Liver (tissue), 3 donors: ENCODE measurements around the gene METTL21C.

ENCODE experiments used
- ATF3 ChIP-seq: IDR thresholded peaks from 2 replicates; pipeline ENCODE4 v1.6.1; 2016; ENCODE audit warnings: antibody characterized with exemption
- CTCF ChIP-seq: fragments of 150-350 bp; IDR thresholded peaks from 2 replicates; pipeline ENCODE4 v1.5.1; 2017; ENCODE audit warnings: improper control_type of control experiment, low read depth, low read length; ENCODE audit not compliant: missing input control
- GABPA ChIP-seq, 2 donors: IDR thresholded peaks in 1 of 2; conservative IDR thresholded peaks in 1 of 2; 2 replicates each; pipeline ENCODE4 v1.6.1; 2016; ENCODE audit warnings: antibody characterized with exemption in 2 of 2, mild to moderate bottlenecking in 1 of 2, moderate library complexity in 1 of 2
- HNF4A ChIP-seq, 2 donors: conservative IDR thresholded peaks; 2 replicates each; pipeline ENCODE4 v1.6.1; 2016; ENCODE audit warnings: antibody characterized with exemption in 2 of 2, mild to moderate bottlenecking in 2 of 2
- JUND ChIP-seq, 2 donors: IDR thresholded peaks; 2 replicates each; pipeline ENCODE4 v1.6.1; 2016; ENCODE audit warnings: antibody characterized with exemption in 2 of 2
- MAX ChIP-seq: IDR thresholded peaks from 2 replicates; pipeline ENCODE4 v1.6.1; 2016; ENCODE audit warnings: antibody characterized with exemption
- NR2F2 ChIP-seq: IDR thresholded peaks from 2 replicates; pipeline ENCODE4 v1.6.1; 2016; ENCODE audit warnings: antibody characterized with exemption
- RAD21 ChIP-seq, 2 donors: IDR thresholded peaks; 2 replicates each; pipeline ENCODE4 v1.6.1; 2016; ENCODE audit warnings: antibody characterized with exemption in 2 of 2, mild to moderate bottlenecking in 2 of 2
- REST ChIP-seq: IDR thresholded peaks from 2 replicates; pipeline ENCODE4 v1.6.1; 2016; ENCODE audit warnings: antibody characterized with exemption, mild to moderate bottlenecking
- RXRA ChIP-seq, 2 donors: IDR thresholded peaks; 2 replicates each; pipeline ENCODE4 v1.6.1; 2017 to 2018; ENCODE audit warnings: antibody characterized with exemption in 2 of 2, mild to moderate bottlenecking in 1 of 2
- SP1 ChIP-seq: IDR thresholded peaks from 2 replicates; pipeline ENCODE4 v1.6.1; 2018; ENCODE audit warnings: antibody characterized with exemption, mild to moderate bottlenecking
- TAF1 ChIP-seq: conservative IDR thresholded peaks from 2 replicates; pipeline ENCODE4 v1.6.1; 2016; ENCODE audit warnings: antibody characterized with exemption, mild to moderate bottlenecking
- YY1 ChIP-seq: IDR thresholded peaks from 2 replicates; pipeline ENCODE4 v1.6.1; 2016; ENCODE audit warnings: antibody characterized with exemption, mild to moderate bottlenecking
- ZBTB33 ChIP-seq: IDR thresholded peaks from 2 replicates; pipeline ENCODE4 v1.6.1; 2016; ENCODE audit warnings: antibody characterized with exemption
- donor health status: healthy.
- donor health status: healthy.

GRCh38 chr13:102690883-102691282, 4.0 kb downstream of the METTL21C start:
- TF ChIP-seq NR2F2 (no peak), GABPA (IDR thresholded peaks at IDR 0.05 in 1 of 2, conservative IDR thresholded peaks at IDR 0.05 in 1 of 2) (no peak), SP1 (no peak), ATF3 (no peak), CTCF (no peak), TAF1 (no peak), JUND (IDR thresholded peaks at IDR 0.05) (no peak), ZBTB33 (no peak), RAD21 (IDR thresholded peaks at IDR 0.05) (no peak), HNF4A (conservative IDR thresholded peaks at IDR 0.05) (no peak), MAX (no peak), YY1 (no peak), REST (no peak), RXRA (IDR thresholded peaks at IDR 0.05) (no peak)
